Activated naive CD8-positive, alpha-beta T cell treated with anti-CD3 and anti-CD28 coated beads for 36 hours (primary cell): ENCODE data around the gene RGSL1. TPM values are rescaled to one million over a fixed set of nuclear protein-coding genes. Genes with fewer than 3 reads are reported as not detected.
"Not testable (repeated sequence)": the region's sequence is repeated elsewhere in the genome, so short reads cannot be mapped to it uniquely, and the experiment has no call there.

Source experiments
- DNase-seq: peaks from one replicate; pipeline ENCODE4 v3.0.0; 2021
- H3K27ac Mint-ChIP-seq: one replicate; pipeline ENCODE4 v1.8.0; 2022; ENCODE audit warnings: mild to moderate bottlenecking, moderate library complexity, mixed read lengths
- H3K27me3 Mint-ChIP-seq: one replicate; pipeline ENCODE4 v1.8.0; 2022; ENCODE audit warnings: mild to moderate bottlenecking, mixed read lengths
- H3K36me3 Mint-ChIP-seq: one replicate; pipeline ENCODE4 v1.8.0; 2021; ENCODE audit warnings: mild to moderate bottlenecking, mixed read lengths
- H3K4me1 Mint-ChIP-seq: one replicate; pipeline ENCODE4 v1.8.0; 2021; ENCODE audit warnings: mixed read lengths
- H3K4me3 Mint-ChIP-seq: one replicate; pipeline ENCODE4 v1.8.0; 2022; ENCODE audit warnings: mild to moderate bottlenecking, moderate library complexity, mixed read lengths
- H3K9me3 Mint-ChIP-seq: one replicate; pipeline ENCODE4 v1.8.0; 2022; ENCODE audit warnings: mixed read lengths
- total RNA-seq, 2 experiments: library from RNA; stranded (reverse); gene quantifications; one replicate each; pipeline ENCODE4 v1.2.3, GENCODE V29; 2021

Gene RGSL1
- total RNA-seq, 2 experiments from 2014 or later = not detected

GRCh38 chr1:182430263-182431068 lies 19.5 kb upstream of the RGSL1 start:
- no peaks in the 10 kb centered on the region for H3K36me3 Mint-ChIP-seq
- H3K9me3 Mint-ChIP-seq = peaks cover 2% of the 10 kb centered on the region
- H3K27me3 Mint-ChIP-seq = no peaks in the 10 kb centered on the region
- peak; percentile 35 for DNase-seq
- H3K27ac Mint-ChIP-seq = peak overlapping the region; percentile 74
- H3K4me1 Mint-ChIP-seq = peaks cover 12% of the 10 kb centered on the region
- no peak overlapping the region for H3K4me3 Mint-ChIP-seq

GRCh38 chr1:182431278-182431677 lies 18.7 kb upstream of the RGSL1 start:
- H3K4me1 Mint-ChIP-seq = peaks cover 12% of the 10 kb centered on the region
- H3K27ac Mint-ChIP-seq = peak overlapping the region; percentile 9

DNA sequence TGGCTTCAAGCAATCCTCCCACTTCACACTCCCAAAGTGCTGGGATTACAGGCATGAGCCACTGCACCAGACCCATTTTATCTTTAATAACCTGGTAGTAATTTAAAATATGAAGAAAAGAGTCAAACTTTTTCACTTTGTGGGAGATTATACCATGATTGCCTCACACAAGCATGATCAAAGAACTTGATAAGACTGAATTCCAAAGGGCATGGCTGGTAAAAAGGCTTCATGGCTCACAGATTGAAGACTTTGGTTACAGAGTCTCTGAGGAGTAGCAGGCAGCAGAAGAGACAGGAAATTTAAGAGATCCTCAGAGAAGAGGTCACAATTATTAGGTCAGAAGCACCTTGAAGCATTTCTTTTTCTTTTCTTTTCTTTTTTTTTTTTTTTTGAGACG lies 16.4 kb upstream of the RGSL1 start:
- H3K27ac Mint-ChIP-seq = no peak overlapping the region
- H3K36me3 Mint-ChIP-seq = peaks cover 2% of the 10 kb centered on the region
- H3K4me3 Mint-ChIP-seq = no peak overlapping the region
- H3K4me1 Mint-ChIP-seq = peaks cover 7% of the 10 kb centered on the region
- no peak for DNase-seq
- H3K9me3 Mint-ChIP-seq = peaks cover 4% of the 10 kb centered on the region
- peaks cover 3% of the 10 kb centered on the region for H3K27me3 Mint-ChIP-seq

More at GRCh38 chr1:182431278-182431677, 18.7 kb upstream of the RGSL1 start:
- Mint-ChIP-seq H3K4me3 (no peak overlapping the region), H3K36me3 (no peaks in the 10 kb centered on the region), H3K9me3 (peaks cover 2% of the 10 kb centered on the region), H3K27me3 (no peaks in the 10 kb centered on the region)
- no peak for DNase-seq

GRCh38 chr1:182438326-182438725 lies 11.6 kb upstream of the RGSL1 start:
- DNase-seq = no peak
- H3K36me3 Mint-ChIP-seq = peaks cover 2% of the 10 kb centered on the region
- H3K4me1 Mint-ChIP-seq = no peaks in the 10 kb centered on the region

GRCh38 chr1:182441719-182442118 lies 8.2 kb upstream of the RGSL1 start:
- DNase-seq = no peak
- Mint-ChIP-seq H3K4me1 (no peaks in the 10 kb centered on the region), H3K27me3 (peaks cover 6% of the 10 kb centered on the region), H3K36me3 (peaks cover 2% of the 10 kb centered on the region), H3K27ac (no peak overlapping the region), H3K9me3 (peaks cover 3% of the 10 kb centered on the region), H3K4me3 (no peak overlapping the region)

More at GRCh38 chr1:182438326-182438725, 11.6 kb upstream of the RGSL1 start:
- peaks cover 3% of the 10 kb centered on the region for H3K27me3 Mint-ChIP-seq
- no peak overlapping the region for H3K27ac Mint-ChIP-seq
- H3K4me3 Mint-ChIP-seq = no peak overlapping the region
- H3K9me3 Mint-ChIP-seq = peaks cover 3% of the 10 kb centered on the region

DNA sequence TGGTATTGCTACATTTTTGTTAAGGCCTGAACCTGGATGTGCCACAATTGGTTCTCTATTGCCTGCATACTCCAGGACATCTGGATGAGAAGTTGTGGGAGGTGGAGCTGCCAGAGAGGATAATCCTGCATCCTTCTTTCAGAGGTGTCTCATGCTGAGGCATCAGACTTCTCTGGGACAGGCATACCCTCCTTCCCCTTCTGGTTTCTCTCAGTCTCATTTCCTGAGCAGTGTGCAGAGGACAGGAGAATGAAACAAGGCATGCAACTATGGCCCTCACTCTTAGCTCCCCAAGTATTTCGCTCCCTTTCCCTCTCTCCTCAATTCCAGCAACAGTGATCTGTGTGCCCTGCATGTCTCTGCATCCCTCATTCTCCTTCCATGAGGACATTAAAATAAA lies 7.6 kb upstream of the RGSL1 start:
- H3K27me3 Mint-ChIP-seq = peaks cover 6% of the 10 kb centered on the region
- no peak overlapping the region for H3K27ac Mint-ChIP-seq
- H3K36me3 Mint-ChIP-seq = peaks cover 2% of the 10 kb centered on the region
- DNase-seq = no peak
- H3K4me1 Mint-ChIP-seq = no peaks in the 10 kb centered on the region
- peaks cover 3% of the 10 kb centered on the region for H3K9me3 Mint-ChIP-seq
- H3K4me3 Mint-ChIP-seq = no peak overlapping the region

DNA sequence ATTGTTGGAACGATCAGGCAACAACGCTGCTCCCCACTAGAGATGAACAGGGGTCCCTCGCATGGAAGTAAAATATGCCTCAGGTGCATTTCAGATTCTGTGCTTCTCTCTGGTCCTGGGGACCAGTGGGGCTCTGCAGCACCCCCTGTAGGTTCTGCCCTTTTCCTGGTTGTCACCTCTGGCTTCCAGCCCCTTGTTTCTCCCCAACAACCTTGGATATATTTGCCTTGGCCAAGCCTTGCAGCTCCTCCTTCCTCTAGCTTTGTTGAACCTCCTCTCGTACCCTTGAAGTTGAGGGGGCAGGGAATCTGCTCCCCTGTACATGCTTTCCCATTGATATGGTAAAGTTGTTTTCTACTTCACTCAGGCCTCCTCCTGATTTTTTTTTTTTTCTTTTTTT lies 5.4 kb upstream of the RGSL1 start:
- Mint-ChIP-seq H3K36me3 (no peaks in the 10 kb centered on the region), H3K4me3 (no peak overlapping the region), H3K4me1 (no peaks in the 10 kb centered on the region), H3K27ac (no peak overlapping the region), H3K27me3 (peaks cover 3% of the 10 kb centered on the region), H3K9me3 (no peaks in the 10 kb centered on the region)
- no peak for DNase-seq

GRCh38 chr1:182446033-182446669 lies 3.8 kb upstream of the RGSL1 start:
- peaks cover 3% of the 10 kb centered on the region for H3K27me3 Mint-ChIP-seq
- H3K27ac Mint-ChIP-seq = no peak overlapping the region
- no peak overlapping the region for H3K4me3 Mint-ChIP-seq
- peak; percentile 11 for DNase-seq
- no peaks in the 10 kb centered on the region for H3K36me3 Mint-ChIP-seq
- no peaks in the 10 kb centered on the region for H3K4me1 Mint-ChIP-seq
- no peaks in the 10 kb centered on the region for H3K9me3 Mint-ChIP-seq

- not testable (repeated sequence) for H3K27me3 Mint-ChIP-seq, DNase-seq, H3K4me3 Mint-ChIP-seq, H3K9me3 Mint-ChIP-seq, H3K36me3 Mint-ChIP-seq, H3K27ac Mint-ChIP-seq, H3K4me1 Mint-ChIP-seq
Measured at GRCh38 chr1:182447124-182447523, 2.8 kb upstream of the RGSL1 start.

GRCh38 chr1:182447660-182448059 lies 2.3 kb upstream of the RGSL1 start:
- Mint-ChIP-seq H3K27ac (no peak overlapping the region), H3K27me3 (peaks cover 3% of the 10 kb centered on the region), H3K4me1 (no peaks in the 10 kb centered on the region), H3K9me3 (no peaks in the 10 kb centered on the region), H3K4me3 (no peak overlapping the region), H3K36me3 (no peaks in the 10 kb centered on the region)
- no peak for DNase-seq

- Mint-ChIP-seq H3K27me3 (peaks cover 9% of the 10 kb centered on the region), H3K4me3 (no peak overlapping the region), H3K36me3 (no peaks in the 10 kb centered on the region), H3K9me3 (no peaks in the 10 kb centered on the region), H3K27ac (no peak overlapping the region), H3K4me1 (no peaks in the 10 kb centered on the region)
- no peak for DNase-seq
Measured at GRCh38 chr1:182453631-182454030, 3.7 kb downstream of the RGSL1 start.

- Mint-ChIP-seq H3K27me3 (peaks cover 29% of the 10 kb centered on the region), H3K27ac (no peak overlapping the region), H3K36me3 (no peaks in the 10 kb centered on the region), H3K9me3 (no peaks in the 10 kb centered on the region), H3K4me1 (no peaks in the 10 kb centered on the region), H3K4me3 (no peak overlapping the region)
- DNase-seq = no peak
Measured at GRCh38 chr1:182457844-182458243, 7.9 kb downstream of the RGSL1 start.

GRCh38 chr1:182459949-182460348 lies 10.0 kb downstream of the RGSL1 start:
- no peaks in the 10 kb centered on the region for H3K4me1 Mint-ChIP-seq
- H3K27me3 Mint-ChIP-seq = peaks cover 29% of the 10 kb centered on the region
- H3K27ac Mint-ChIP-seq = no peak overlapping the region
- H3K9me3 Mint-ChIP-seq = no peaks in the 10 kb centered on the region
- no peak for DNase-seq
- H3K36me3 Mint-ChIP-seq = no peaks in the 10 kb centered on the region
- H3K4me3 Mint-ChIP-seq = no peak overlapping the region

- H3K4me1 Mint-ChIP-seq = no peaks in the 10 kb centered on the region
- no peak overlapping the region for H3K4me3 Mint-ChIP-seq
- DNase-seq = no peak
- no peaks in the 10 kb centered on the region for H3K36me3 Mint-ChIP-seq
- H3K9me3 Mint-ChIP-seq = no peaks in the 10 kb centered on the region
- no peak overlapping the region for H3K27ac Mint-ChIP-seq
- H3K27me3 Mint-ChIP-seq = peaks cover 27% of the 10 kb centered on the region
Measured at GRCh38 chr1:182460550-182460951, 10.6 kb downstream of the RGSL1 start.

GRCh38 chr1:182473556-182473955 lies 23.6 kb downstream of the RGSL1 start:
- no peaks in the 10 kb centered on the region for H3K36me3 Mint-ChIP-seq
- no peak overlapping the region for H3K27ac Mint-ChIP-seq
- H3K27me3 Mint-ChIP-seq = peaks cover 8% of the 10 kb centered on the region
- no peak for DNase-seq
- peaks cover 6% of the 10 kb centered on the region for H3K9me3 Mint-ChIP-seq
- no peak overlapping the region for H3K4me3 Mint-ChIP-seq
- H3K4me1 Mint-ChIP-seq = no peaks in the 10 kb centered on the region

DNA sequence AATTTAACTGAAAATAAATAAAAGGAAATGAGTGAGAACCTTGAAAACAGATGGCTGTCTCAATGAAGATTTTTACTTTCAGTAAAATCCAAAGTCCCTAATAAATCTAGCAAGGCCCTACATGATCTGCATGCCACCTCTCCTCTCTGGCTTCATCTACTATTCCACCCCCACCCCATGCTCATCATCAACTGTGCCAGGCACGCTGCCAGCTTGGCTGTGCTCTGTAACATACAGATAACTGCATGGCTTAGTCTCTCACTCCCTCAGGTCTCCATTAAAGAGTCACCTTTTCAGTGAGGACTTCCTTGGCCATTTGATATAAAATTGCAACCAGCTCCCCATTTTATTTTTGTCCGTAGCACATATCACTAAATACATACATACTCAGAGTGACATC lies 26.7 kb downstream of the RGSL1 start:
- peaks cover 6% of the 10 kb centered on the region for H3K27me3 Mint-ChIP-seq

More for the DNA sequence above, 26.7 kb downstream of the RGSL1 start:
- DNase-seq = no peak
- Mint-ChIP-seq H3K9me3 (peaks cover 9% of the 10 kb centered on the region), H3K27ac (no peak overlapping the region), H3K36me3 (no peaks in the 10 kb centered on the region), H3K4me3 (no peak overlapping the region), H3K4me1 (no peaks in the 10 kb centered on the region)
